Measurements from ENCODE around the gene LRRC42.

DNA sequence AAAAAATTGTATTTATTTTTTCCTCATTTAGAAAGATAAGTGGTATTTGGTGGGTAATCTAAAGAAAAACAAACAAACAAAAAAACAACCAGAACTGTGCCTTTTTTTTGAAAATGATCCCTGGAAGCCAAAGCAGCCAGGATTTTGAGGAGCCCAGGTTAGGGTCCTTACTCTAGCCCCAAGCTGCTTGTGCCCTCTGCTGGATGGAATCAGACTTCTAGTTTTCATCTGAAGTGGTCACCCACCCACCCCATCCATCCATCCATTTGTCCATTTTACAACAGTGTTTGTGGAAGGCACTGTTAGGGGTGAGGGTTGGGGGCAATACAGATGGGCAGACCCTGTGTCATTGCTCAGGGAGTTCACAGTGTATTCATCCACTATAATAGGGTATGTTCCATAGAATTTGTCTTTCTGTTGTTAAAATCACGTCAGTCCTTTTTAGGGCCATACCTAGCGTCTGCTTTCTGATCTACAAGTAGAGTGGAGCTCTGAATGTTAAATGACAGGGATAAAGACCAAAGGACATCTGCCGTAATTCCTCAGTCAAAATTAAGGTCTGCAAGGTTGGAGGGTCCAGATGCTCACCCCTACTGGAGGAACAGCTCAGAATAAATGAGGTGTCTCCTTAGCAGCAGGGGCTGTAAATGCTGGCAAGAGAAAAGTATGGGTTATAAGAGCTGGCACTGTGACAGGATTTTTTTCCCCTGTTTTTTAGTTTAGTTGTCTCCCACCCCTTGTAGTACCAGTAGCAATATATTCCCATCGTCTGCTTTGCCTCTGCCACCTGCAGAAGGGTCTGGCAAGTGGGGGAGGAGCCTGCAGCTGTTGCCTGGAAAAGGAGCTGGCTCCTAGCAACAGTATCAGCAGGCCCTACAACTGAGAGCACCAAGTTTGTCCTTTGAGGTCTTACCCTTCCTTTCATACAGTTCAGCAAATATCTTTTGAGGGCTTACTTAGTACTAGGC is 3.2 kb downstream of the LRRC42 start:
- TF ChIP-seq, protein P1, sequence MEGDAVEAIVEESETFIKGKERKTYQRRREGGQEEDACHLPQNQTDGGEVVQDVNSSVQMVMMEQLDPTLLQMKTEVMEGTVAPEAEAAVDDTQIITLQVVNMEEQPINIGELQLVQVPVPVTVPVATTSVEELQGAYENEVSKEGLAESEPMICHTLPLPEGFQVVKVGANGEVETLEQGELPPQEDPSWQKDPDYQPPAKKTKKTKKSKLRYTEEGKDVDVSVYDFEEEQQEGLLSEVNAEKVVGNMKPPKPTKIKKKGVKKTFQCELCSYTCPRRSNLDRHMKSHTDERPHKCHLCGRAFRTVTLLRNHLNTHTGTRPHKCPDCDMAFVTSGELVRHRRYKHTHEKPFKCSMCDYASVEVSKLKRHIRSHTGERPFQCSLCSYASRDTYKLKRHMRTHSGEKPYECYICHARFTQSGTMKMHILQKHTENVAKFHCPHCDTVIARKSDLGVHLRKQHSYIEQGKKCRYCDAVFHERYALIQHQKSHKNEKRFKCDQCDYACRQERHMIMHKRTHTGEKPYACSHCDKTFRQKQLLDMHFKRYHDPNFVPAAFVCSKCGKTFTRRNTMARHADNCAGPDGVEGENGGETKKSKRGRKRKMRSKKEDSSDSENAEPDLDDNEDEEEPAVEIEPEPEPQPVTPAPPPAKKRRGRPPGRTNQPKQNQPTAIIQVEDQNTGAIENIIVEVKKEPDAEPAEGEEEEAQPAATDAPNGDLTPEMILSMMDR (conservative IDR thresholded peaks at IDR 0.05 in 1 of 2, IDR thresholded peaks at IDR 0.05 in 1 of 2; ENCODE audit: extremely low read depth in 1 of 2, insufficient read depth in 1 of 2, low read depth in 1 of 2, low read length in 2 of 2), result peak; percentile 20 to 52
- no peak for TF ChIP-seq EZH2 (IDR thresholded peaks at IDR 0.05; ENCODE audit: borderline replicate concordance, low read length)

Measured in mammary epithelial cell (primary cell).